K562 (cell line): Measurements from ENCODE around the gene CFAP410. TPM values are rescaled to one million over a fixed set of nuclear protein-coding genes. Genes with fewer than 3 reads are reported as not detected.

Experiments
- ATAC-seq: fragments of 200-7000 bp; cut with Tn5 transposase; 3 replicates; pipeline ENCODE4 v1.9.1; 2020; ENCODE audit warnings: moderate library complexity
- BruUV-seq: library from RNA; stranded (reverse); fragments of 400-500 nt; replicated peaks from 2 replicates; lab custom pipeline; 2021; lab: Mats Ljungman, UMichigan
- CTCF ChIA-PET: fragments of 300-600 bp; formaldehyde crosslinking; extraction: SDS; loops from one replicate; lab custom pipeline; 2021; ENCODE audit warnings: low intra/inter-chr PET ratio; lab: Yijun Ruan, JAX
- POLR2A ChIA-PET: fragments of 300-600, 350-650 bp; sonication (Branson Sonifier 250); formaldehyde crosslinking; extraction: SDS; loops from one replicate; lab custom pipeline; 2021; ENCODE audit warnings: antibody characterized with exemption, inconsistent platforms; lab: Yijun Ruan, JAX
- DNase-seq, 4 experiments: peaks; one replicate each; pipeline versions ENCODE4 v3.0.0 to v3.0.0-alpha.2; 2011 to 2018; ENCODE audit warnings: low spot score in 3 of 4, mixed read lengths in 3 of 4; ENCODE audit errors: extremely low read depth in 1 of 4
- FAIRE-seq: peaks from 2 replicates; lab custom pipeline; 2011; peaks lifted over from hg19 to GRCh38; lab: Jason Lieb, UNC
- H2AFZ ChIP-seq: 2 replicates; pipeline ENCODE4 v1.6.0; 2011; ENCODE audit warnings: low read depth, low read length, control low read depth, inconsistent platforms
- H3K27ac ChIP-seq: fragments of 200-600 bp; 3 replicates; pipeline ENCODE4 v1.8.0; 2011; ENCODE audit warnings: low read depth, mild to moderate bottlenecking, control low read depth, inconsistent platforms, low read length, moderate library complexity, mixed read lengths; ENCODE audit errors: extremely low read depth
- H3K27me3 ChIP-seq, 2 experiments: fragments of 300-600 bp in 1 of 2; 2 replicates in 1 of 2; 3 replicates in 1 of 2; pipeline versions ENCODE4 v1.6.0 to v1.8.0; 2011; ENCODE audit warnings: inconsistent platforms in 2 of 2, low read length in 2 of 2, mild to moderate bottlenecking in 1 of 2, mixed read lengths in 1 of 2, moderate library complexity in 1 of 2; ENCODE audit not compliant: control insufficient read depth in 2 of 2, insufficient read depth in 2 of 2
- H3K36me3 ChIP-seq: fragments of 300-600 bp; 3 replicates; pipeline ENCODE4 v1.8.0; 2011; ENCODE audit warnings: mild to moderate bottlenecking, low read length, inconsistent platforms; ENCODE audit not compliant: control insufficient read depth, insufficient read depth
- H3K4me1 ChIP-seq, 2 experiments: fragments of 200-600 bp in 1 of 2; replicated peaks in 1 of 2; 2 replicates in 1 of 2; 3 replicates in 1 of 2; pipeline versions ENCODE4 v1.5.1 to v1.8.0; 2011; ENCODE audit warnings: inconsistent platforms in 2 of 2, low read length in 2 of 2, mild to moderate bottlenecking in 1 of 2, mixed read lengths in 1 of 2, moderate library complexity in 1 of 2; ENCODE audit not compliant: control insufficient read depth in 2 of 2, insufficient read depth in 2 of 2
- H3K4me2 ChIP-seq: 2 replicates; pipeline ENCODE4 v1.6.1; 2011; ENCODE audit warnings: low read length, control low read depth, inconsistent platforms, mixed read lengths; ENCODE audit not compliant: insufficient read depth
- H3K4me3 ChIP-seq: fragments of 200-600 bp; sonication (generic), shearing (Covaris generic); 2 replicates; pipeline ENCODE4 v1.5.1; 2016; ENCODE audit warnings: control low read depth, inconsistent platforms
- H3K79me2 ChIP-seq: fragments of 200-600 bp; 3 replicates; pipeline ENCODE4 v1.8.0; 2011; ENCODE audit warnings: low read length, inconsistent platforms; ENCODE audit not compliant: control insufficient read depth, insufficient read depth
- H3K9ac ChIP-seq, 2 experiments: 2 replicates each; pipeline versions ENCODE4 v1.6.0 to v1.6.1; 2011; ENCODE audit warnings: low read depth in 2 of 2, low read length in 2 of 2, control low read depth in 1 of 2, inconsistent platforms in 1 of 2, mild to moderate bottlenecking in 1 of 2, mixed read lengths in 1 of 2; ENCODE audit not compliant: insufficient read depth in 1 of 2
- H3K9me1 ChIP-seq: one replicate; pipeline ENCODE4 v1.6.0; 2011; ENCODE audit warnings: inconsistent platforms, mild to moderate bottlenecking, low read length, moderate library complexity; ENCODE audit not compliant: control insufficient read depth, insufficient read depth
- H3K9me3 ChIP-seq: replicated peaks from 2 replicates; pipeline ENCODE4 v1.5.1; 2011; ENCODE audit warnings: low read depth, low read length, inconsistent platforms; ENCODE audit not compliant: control insufficient read depth, insufficient read depth
- H4K20me1 ChIP-seq: replicated peaks from 2 replicates; pipeline ENCODE4 v1.6.1; 2011; ENCODE audit warnings: low read length, inconsistent platforms, mixed read lengths; ENCODE audit not compliant: control insufficient read depth, insufficient read depth
- CREM ChIP-seq: IDR thresholded peaks from 2 replicates; pipeline ENCODE4 v1.6.1; 2014; ENCODE audit warnings: antibody characterized with exemption, low read depth
- KLF13 ChIP-seq: fragments of 450-650 bp; IDR thresholded peaks from 2 replicates; pipeline ENCODE4 v1.6.1; 2016; ENCODE audit warnings: missing genetic modification characterization, low read depth, mild to moderate bottlenecking, missing compliant biosample characterization, moderate library complexity, borderline replicate concordance
- RBM17 ChIP-seq: fragments of 200-400 bp; formaldehyde crosslinking; IDR thresholded peaks from 2 replicates; pipeline ENCODE4 v1.6.1; 2017; ENCODE audit warnings: low read depth, mild to moderate bottlenecking, low read length, borderline replicate concordance
- RFX7 ChIP-seq: fragments of 250-450 bp; sonication (Bioruptor Pico); IDR thresholded peaks from 2 replicates; pipeline ENCODE4 v1.5.1; 2021; ENCODE audit warnings: mild to moderate bottlenecking
- ZNF253 ChIP-seq: fragments of 250-450 bp; sonication (Bioruptor Pico); conservative IDR thresholded peaks from 2 replicates; pipeline ENCODE4 v1.6.1; 2021; ENCODE audit warnings: mild to moderate bottlenecking
- whole genome bisulfite sequencing: fragments of 100-300 bp; shearing (Covaris generic); methylation state at CpG from one replicate; pipeline ENCODE4 v1.1.6; 2016; ENCODE audit warnings: low coverage, mixed read lengths; ENCODE audit not compliant: insufficient coverage; ENCODE audit errors: missing lambda C conversion rate; 5-methylcytosine and 5-hydroxymethylcytosine counted together
- in situ Hi-C: fragments of 300-500 bp; cut with MboI; formaldehyde crosslinking; loops from 4 replicates; pipeline ENCODE4 v1.15.0; 2018; ENCODE audit warnings: inconsistent platforms, mixed read lengths
- intact Hi-C: fragments of 100-400 bp; cut with micrococcal nuclease; formaldehyde crosslinking; loops from 2 replicates; pipeline ENCODE4 v1.14.2; 2022
- polyA plus RNA-seq, 8 experiments: library from polyadenylated mRNA; depleted of rRNA in 4 of 8; stranded (reverse) in 5 of 8; unstranded in 3 of 8; fragments of >200 nt; fragmentation: Nextera tagmentation in 2 of 8; fragmentation: Illumina TruSeq in 1 of 8; extraction: Ambion mirVana in 2 of 8; extraction: Trizol in 1 of 8; gene quantifications; 2 replicates each; pipeline versions ENCODE4 v1.2.1 to v1.2.3, GENCODE V29; 2011 to 2014; ENCODE audit warnings: inconsistent platforms in 1 of 8, missing spikeins in 1 of 8
- total RNA-seq, 7 experiments: library from RNA; depleted of rRNA in 6 of 7; stranded (reverse); fragments of >200 nt in 6 of 7; fragmentation: Illumina TruSeq in 2 of 7; extraction: Trizol in 2 of 7; gene quantifications; 2 replicates each; pipeline versions ENCODE4 v1.2.1 to v1.2.3, GENCODE V29; 2011 to 2021; ENCODE audit warnings: low replicate concordance in 1 of 7

The CFAP410 gene
- total and polyA plus RNA-seq, 9 of the 15 experiments (the other 6 are each of a cell fraction or from before 2014, with no cell fraction given): 0.07 to 17.3 (median 2.3) TPM

DNA sequence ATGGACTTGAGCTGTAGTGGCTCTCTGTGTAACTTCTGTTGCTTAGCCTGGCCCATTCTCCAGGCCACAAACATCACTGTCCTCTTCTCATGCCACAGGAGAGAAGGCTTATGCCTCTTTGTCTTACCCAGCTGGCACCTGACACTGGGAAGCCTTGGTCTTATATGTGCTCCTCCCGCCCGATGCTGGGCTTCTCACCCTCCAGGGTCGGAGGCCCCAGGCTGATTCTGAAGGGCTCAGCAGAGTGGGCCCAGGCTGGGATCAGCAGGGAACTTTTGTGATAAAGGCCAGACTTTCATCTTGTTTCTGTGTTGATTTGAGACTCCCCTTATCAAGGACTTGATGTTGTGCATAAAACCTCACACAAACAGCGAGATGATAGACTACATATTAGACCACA lies 44.0 kb upstream of the CFAP410 start:
- BruUV-seq: no TSS peak
- no peak for FAIRE-seq
- intact Hi-C loops: no loop called here

DNA sequence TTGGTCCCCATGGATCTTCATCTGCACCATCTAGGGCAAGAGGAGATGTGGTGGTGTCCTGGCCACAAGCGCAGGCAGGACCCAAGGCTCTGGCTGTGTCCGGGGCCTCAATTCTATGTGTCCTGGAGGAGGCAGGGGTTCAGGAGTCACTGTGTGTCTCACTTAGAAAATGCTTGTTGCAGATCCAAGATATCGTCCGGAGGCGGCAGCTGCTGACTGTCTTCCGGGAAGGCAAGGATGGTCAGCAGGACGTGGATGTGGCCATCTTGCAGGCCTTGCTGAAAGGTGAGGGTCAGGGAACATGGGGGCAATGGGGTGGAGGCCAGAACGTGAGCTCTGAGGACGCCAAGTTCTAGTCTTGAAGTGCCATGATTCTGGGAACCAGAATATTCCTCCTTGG lies 43.3 kb upstream of the CFAP410 start:
- Histone ChIP-seq H3K79me2 (no peaks in the 10 kb centered on the region), H3K4me3 (no peak overlapping the region), H2AFZ (no peak overlapping the region), H3K27ac (no peak overlapping the region), H3K9me1 (no peaks in the 10 kb centered on the region), H4K20me1 (no peaks in the 10 kb centered on the region), H3K9me3 (no peaks in the 10 kb centered on the region), H3K36me3 (no peaks in the 10 kb centered on the region), H3K9ac (no peak overlapping the region), H3K27me3 (peaks cover 26 to 35% of the 10 kb centered on the region in 2 experiments), H3K4me1 (peaks cover 0 to 3% of the 10 kb centered on the region in 2 experiments; a peak in 1 of 5 replicates), H3K4me2 (no peak overlapping the region)
- CTCF ChIA-PET: no interaction called here
- no TSS peak for BruUV-seq
- ATAC-seq (no peak), DNase-seq (peak in 1 of 4 experiments; percentile 4), FAIRE-seq (no peak)
- no peak for TF ChIP-seq RFX7 (CRISPR knock-in tag)
- TF ChIP-seq KLF13 (tag): no peak
- POLR2A ChIA-PET: no interaction called here
- intact Hi-C loops: no loop called here
- in situ Hi-C loops: no loop called here
- 1% methylated on average over 9 of the region's 9 CpGs for WGBS

More for the DNA sequence above, 44.0 kb upstream of the CFAP410 start:
- no peaks in the 10 kb centered on the region for H3K79me2 ChIP-seq
- no peaks in the 10 kb centered on the region for H4K20me1 ChIP-seq
- H3K4me2 ChIP-seq: no peak overlapping the region
- H3K9me3 ChIP-seq: no peaks in the 10 kb centered on the region
- H3K9me1 ChIP-seq: no peaks in the 10 kb centered on the region
- peaks cover 20 to 28% of the 10 kb centered on the region in 2 experiments for H3K27me3 ChIP-seq
- no peak overlapping the region for H3K9ac ChIP-seq
- no peak for ATAC-seq
- 0% methylated on average over 4 of the region's 4 CpGs for WGBS
- ChIA-PET POLR2A (interaction anchor here (0.6 kb wide), 1 partner anchor 232 kb away, joined by 3 read pairs; no protein-coding TSS in a partner anchor), CTCF (no interaction called here)
- H3K36me3 ChIP-seq: no peaks in the 10 kb centered on the region
- DNase-seq: no peak
- no peak for TF ChIP-seq CREM
- no peak for TF ChIP-seq ZNF253
- TF ChIP-seq RBM17: no peak
- no peak overlapping the region for H2AFZ ChIP-seq
- H3K27ac ChIP-seq: no peak overlapping the region
- in situ Hi-C loops: no loop called here
- peaks cover 0 to 3% of the 10 kb centered on the region in 2 experiments; a peak in 1 of 5 replicates for H3K4me1 ChIP-seq
- H3K4me3 ChIP-seq: no peak overlapping the region
